Memory B cell (primary cell): ENCODE results near the gene UNK.
A peak's percentile ranks its signal among the peaks of the same experiment; 100 is the strongest.
"Not testable (repeated sequence)": the region's sequence is repeated elsewhere in the genome, so short reads cannot be mapped to it uniquely, and the experiment has no call there.

Source experiments
- ATAC-seq: fragments of 150-1000 bp; cut with Tn5 transposase; 2 replicates; pipeline ENCODE4 v1.10.0; 2021; ENCODE audit warnings: low read depth, mild to moderate bottlenecking, moderate library complexity
- DNase-seq, 2 donors: peaks; one replicate each; pipeline ENCODE4 v3.0.0; 2022; ENCODE audit warnings: low spot score in 2 of 2
- H3K27ac Mint-ChIP-seq: one replicate; pipeline ENCODE4 v1.8.0; 2022; ENCODE audit warnings: mild to moderate bottlenecking, moderate library complexity, mixed read lengths
- H3K27me3 Mint-ChIP-seq: one replicate; pipeline ENCODE4 v1.8.0; 2022; ENCODE audit warnings: mixed read lengths
- H3K36me3 Mint-ChIP-seq: one replicate; pipeline ENCODE4 v1.8.0; 2022; ENCODE audit warnings: mild to moderate bottlenecking, mixed read lengths
- H3K4me1 Mint-ChIP-seq: one replicate; pipeline ENCODE4 v1.8.0; 2022; ENCODE audit warnings: mixed read lengths
- H3K4me3 Mint-ChIP-seq: one replicate; pipeline ENCODE4 v1.8.0; 2022; ENCODE audit warnings: mild to moderate bottlenecking, moderate library complexity, mixed read lengths
- H3K9me3 Mint-ChIP-seq: one replicate; pipeline ENCODE4 v1.8.0; 2022; ENCODE audit warnings: mixed read lengths

Gene UNK

DNA sequence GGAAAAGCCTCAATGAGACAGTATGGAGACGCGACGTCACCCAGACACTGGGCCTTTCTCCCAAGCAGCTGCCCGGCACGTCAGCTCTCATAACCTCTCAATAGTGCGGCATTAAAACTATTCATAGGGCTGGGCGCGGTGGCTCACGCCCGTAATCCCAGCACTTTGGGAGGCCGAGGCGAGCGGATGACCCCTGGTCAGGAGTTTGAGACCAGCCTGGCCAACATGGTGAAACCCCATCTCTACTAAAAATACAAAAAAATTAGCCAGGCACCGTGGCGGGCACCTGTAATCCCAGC lies 67.0 kb downstream of the UNK start:
- H3K4me1 Mint-ChIP-seq, result peaks cover 15% of the 10 kb centered on the region

DNA sequence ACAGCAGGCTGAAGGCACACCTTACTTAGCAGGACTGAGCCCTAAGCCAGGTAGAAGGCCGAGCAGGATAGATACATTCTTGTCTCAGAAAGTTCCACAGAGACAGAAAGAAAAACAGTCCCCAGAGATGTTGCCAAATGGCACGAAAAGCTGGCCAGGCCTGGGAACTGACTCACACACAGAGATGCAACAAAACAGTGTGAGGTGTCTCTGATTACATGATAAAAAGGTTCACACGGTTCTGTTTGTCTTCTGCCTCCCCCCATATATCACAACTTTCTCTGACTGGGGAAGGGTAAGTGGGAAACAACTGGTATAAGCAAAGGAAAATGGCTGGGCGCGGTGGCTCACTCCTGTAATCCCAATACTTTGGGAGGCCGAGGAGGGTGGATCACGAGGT lies 68.8 kb downstream of the UNK start:
- peak overlapping the region; percentile 65 for H3K4me3 Mint-ChIP-seq
- ATAC-seq (no peak), DNase-seq (no peak)
- H3K4me1 Mint-ChIP-seq, result peaks cover 15% of the 10 kb centered on the region
- no peaks in the 10 kb centered on the region for H3K9me3 Mint-ChIP-seq
- H3K27me3 Mint-ChIP-seq, result no peaks in the 10 kb centered on the region
- peaks cover 6% of the 10 kb centered on the region for H3K36me3 Mint-ChIP-seq
- H3K27ac Mint-ChIP-seq, result no peak overlapping the region

More for the DNA sequence above, 67.0 kb downstream of the UNK start:
- not testable (repeated sequence) for H3K9me3 Mint-ChIP-seq, H3K27me3 Mint-ChIP-seq, H3K27ac Mint-ChIP-seq, ATAC-seq, DNase-seq, H3K4me3 Mint-ChIP-seq
- peaks cover 12% of the 10 kb centered on the region for H3K36me3 Mint-ChIP-seq

DNA sequence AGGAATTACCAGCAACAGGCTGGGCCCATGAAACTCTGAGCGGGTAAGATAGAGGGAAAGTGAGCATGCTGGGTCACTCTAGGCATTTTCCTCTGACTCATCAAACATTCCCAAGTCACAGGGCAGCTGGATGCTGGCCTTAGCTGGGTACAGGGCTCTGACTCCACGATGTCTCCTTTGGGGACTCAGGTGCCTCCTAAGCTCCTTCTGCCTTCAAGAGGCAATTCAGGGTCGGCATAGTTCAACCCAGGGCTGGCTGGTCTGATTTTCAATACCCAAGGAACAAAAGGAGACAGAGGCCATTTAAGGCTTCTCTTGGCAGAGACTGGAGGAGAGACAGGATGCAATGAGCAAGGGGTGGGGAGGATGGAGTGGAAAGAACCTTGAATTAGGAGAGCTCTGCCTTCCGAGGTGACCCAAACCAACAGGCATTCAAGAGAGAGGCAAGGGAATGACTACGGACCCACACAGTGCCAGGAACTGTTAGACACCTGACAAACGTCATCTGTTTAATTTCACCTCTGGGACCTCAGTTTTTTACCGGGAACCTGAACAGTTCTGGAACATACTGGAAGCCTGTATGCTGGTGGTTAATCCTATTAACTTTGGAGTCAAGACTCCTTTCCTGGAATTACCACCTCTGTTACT lies 69.6 kb downstream of the UNK start:
- DNase-seq (no peak), ATAC-seq (no peak)
- H3K36me3 Mint-ChIP-seq, result peaks cover 5% of the 10 kb centered on the region
- H3K4me3 Mint-ChIP-seq, result no peak overlapping the region
- no peak overlapping the region for H3K27ac Mint-ChIP-seq
- H3K4me1 Mint-ChIP-seq, result peaks cover 20% of the 10 kb centered on the region
- no peaks in the 10 kb centered on the region for H3K27me3 Mint-ChIP-seq
- no peaks in the 10 kb centered on the region for H3K9me3 Mint-ChIP-seq

DNA sequence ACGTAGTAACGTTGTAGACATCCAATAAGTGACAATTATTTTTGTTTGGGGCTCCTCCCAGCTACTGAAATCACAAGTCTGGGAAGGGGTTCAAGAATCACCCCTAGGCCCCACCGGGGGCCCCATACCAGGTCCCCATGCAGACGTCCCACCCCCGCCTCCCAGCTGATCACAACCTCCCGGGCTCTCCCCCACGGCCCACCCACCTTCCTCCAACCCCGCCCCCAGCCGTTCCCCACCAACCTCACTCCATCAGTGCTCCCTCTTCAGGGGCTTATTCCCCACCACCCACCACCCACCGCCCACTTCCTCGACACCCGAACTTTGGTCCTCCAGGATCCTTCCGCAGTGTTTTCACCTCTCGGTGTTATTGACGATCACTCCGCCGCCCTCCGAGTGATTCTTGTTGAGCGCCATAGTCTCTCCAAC lies 70.3 kb downstream of the UNK start:
- Mint-ChIP-seq H3K27me3 (no peaks in the 10 kb centered on the region), H3K4me1 (peaks cover 21% of the 10 kb centered on the region), H3K4me3 (no peak overlapping the region), H3K27ac (no peak overlapping the region), H3K36me3 (peaks cover under 1% of the 10 kb centered on the region), H3K9me3 (no peaks in the 10 kb centered on the region)
- no peak for DNase-seq
- ATAC-seq, result peak; percentile 0

DNA sequence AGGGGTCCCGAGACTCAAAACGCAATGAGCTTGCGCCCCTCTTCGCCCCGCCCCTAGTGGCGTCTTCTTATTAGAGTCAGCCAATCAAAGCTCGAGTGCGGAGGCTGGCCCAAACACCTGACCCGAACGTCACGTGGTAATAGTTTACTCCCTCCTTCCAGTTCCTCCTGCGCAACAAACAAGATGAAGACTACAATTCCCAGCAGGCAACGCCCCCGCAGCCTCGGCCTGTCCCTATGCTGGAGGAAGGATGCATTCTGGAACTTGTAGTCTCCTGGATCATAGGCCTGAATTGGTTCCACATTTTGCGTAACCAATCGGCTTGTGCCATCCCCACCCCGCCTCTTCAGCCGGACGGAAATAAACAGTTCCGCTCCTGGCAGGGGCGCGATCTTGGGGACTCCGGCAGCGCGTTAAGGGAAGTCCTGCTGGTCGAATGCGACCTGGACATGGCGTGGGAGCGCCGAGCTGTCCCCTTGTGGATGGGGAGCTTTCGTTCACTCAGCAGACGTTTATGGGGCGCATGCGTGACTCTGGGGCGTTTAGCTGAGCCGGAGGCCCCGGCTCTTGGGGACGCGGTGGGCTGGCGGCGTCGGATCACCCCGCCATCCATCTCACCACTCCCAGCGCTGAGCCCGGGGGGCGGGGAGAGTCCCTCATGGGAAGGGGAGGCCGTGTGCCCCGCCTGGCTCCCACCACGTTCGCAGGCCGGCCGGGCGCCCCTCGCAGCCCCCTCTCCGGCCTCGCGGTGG lies 70.9 kb downstream of the UNK start, which contains the start of gene WBP2:
Gene WBP2, minus strand, starts transcription at position 26 of the 752 bp plus-strand sequence. CDS start 38 bp downstream, outside the sequence.
- H3K9me3 Mint-ChIP-seq, result no peaks in the 10 kb centered on the region
- H3K27me3 Mint-ChIP-seq, result no peaks in the 10 kb centered on the region
- no peak within 1 kb of the TSS for H3K4me3 Mint-ChIP-seq
- ATAC-seq, result peak; percentile 80
- peak; percentile 85 to 97 for DNase-seq
- peaks cover 21% of the 10 kb centered on the region for H3K4me1 Mint-ChIP-seq
- H3K36me3 Mint-ChIP-seq, result no peaks in the 10 kb centered on the region
- H3K27ac Mint-ChIP-seq, result no peak within 1 kb of the TSS

DNA sequence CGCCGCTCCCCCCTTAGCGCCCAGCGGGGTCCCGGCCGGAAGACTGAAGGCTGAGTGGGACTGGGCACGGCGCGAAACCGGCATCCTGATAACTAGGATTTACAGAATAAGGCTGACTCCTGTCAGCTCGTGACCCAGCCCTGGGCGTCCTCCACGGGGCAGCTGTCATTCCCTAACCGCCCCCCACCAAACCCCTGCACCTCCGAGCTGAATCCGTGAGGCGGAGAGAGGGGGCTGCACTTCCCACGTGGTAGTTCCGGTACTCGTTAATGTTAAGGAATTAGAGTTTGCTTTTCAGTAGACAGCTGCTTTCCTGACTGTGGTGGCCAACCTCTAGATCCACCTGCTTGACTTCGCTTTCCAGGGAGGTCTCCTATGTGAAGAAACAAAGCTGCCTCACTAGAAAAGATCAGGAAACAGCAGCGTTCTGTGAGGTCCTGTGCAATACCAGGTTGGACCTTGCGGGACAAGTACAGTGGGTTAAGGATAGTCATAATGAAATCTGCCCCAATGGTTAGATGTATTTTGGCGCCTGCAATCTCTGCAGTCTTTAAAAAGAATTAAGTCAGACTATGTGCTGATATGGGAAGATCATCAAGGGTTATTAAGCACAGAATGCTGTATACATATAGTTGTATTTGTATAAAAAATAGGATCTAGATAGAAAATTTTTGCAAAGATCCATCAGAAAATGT lies 71.6 kb downstream of the UNK start:
- DNase-seq, result no peak
- no peak overlapping the region for H3K4me3 Mint-ChIP-seq
- no peak for ATAC-seq
- H3K27ac Mint-ChIP-seq, result no peak overlapping the region
- H3K4me1 Mint-ChIP-seq, result peaks cover 21% of the 10 kb centered on the region
- H3K36me3 Mint-ChIP-seq, result no peaks in the 10 kb centered on the region
- H3K9me3 Mint-ChIP-seq, result no peaks in the 10 kb centered on the region
- H3K27me3 Mint-ChIP-seq, result no peaks in the 10 kb centered on the region

DNA sequence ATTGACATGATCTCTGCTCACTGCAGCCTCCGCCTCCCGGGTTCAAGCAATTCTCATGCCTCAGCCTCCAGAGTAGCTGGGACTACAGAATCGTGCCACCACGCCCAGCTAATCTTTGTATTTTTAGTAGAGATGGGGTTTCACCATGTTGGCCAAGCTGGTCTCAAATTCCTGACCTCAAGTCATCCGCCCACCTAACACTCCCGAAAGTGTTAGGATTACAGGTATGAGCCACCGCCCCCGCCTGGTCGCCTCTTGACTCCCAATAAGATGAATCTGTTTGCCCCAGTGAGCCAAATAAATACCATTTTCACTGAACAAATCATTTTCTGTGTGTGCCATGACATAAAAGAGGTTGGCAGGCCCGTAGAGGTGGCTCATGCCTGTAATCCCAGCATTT lies 74.8 kb downstream of the UNK start:
- DNase-seq, H3K36me3 Mint-ChIP-seq, ATAC-seq, H3K4me3 Mint-ChIP-seq, H3K27me3 Mint-ChIP-seq, H3K9me3 Mint-ChIP-seq: not testable (repeated sequence)
- peak overlapping the region; percentile 81 for H3K27ac Mint-ChIP-seq
- peaks cover 22% of the 10 kb centered on the region for H3K4me1 Mint-ChIP-seq

DNA sequence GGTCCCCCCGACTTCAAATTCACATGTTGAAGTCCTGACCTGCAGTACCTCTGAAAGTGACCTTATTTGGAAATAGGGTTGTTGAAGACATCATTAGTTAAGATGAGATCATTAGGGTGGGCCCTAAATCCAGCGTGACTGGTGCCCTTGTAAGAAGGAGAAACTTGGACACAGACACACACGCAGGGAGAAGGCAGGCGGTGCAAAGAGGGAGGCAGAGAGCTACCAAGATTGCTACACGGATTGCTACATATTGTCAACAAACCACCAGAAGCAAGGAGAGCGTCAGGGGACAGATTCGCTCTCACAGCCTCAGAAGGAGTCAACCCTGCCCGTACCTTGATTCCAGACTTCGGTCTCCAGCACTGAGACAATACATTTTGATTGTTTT lies 77.3 kb downstream of the UNK start:
- no peaks in the 10 kb centered on the region for H3K9me3 Mint-ChIP-seq
- ATAC-seq (no peak), DNase-seq (no peak)
- H3K27ac Mint-ChIP-seq, result peak overlapping the region; percentile 65
- H3K36me3 Mint-ChIP-seq, result no peaks in the 10 kb centered on the region
- no peak overlapping the region for H3K4me3 Mint-ChIP-seq
- H3K4me1 Mint-ChIP-seq, result peaks cover 26% of the 10 kb centered on the region
- H3K27me3 Mint-ChIP-seq, result no peaks in the 10 kb centered on the region

DNA sequence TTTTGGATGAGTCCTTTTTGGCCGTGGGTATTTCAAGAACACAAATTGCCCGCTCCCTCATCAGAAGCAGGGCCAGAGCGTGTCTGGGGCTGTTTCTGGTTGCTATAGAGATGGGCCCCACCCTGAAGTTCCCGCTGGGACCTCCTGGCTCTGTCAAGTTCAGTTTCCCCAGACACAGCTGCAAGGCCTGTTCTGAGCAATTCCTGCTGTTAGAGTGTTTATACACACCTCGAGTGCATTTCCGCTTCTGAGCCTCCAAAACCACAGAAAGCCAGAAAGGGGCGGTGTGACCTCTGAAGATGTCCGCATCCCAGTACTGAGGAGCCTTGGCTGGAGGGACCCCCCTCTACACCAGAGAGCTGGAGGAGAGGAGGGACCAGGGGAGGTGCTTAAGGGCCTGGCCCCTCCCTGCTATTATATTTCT lies 79.9 kb downstream of the UNK start:
- H3K9me3 Mint-ChIP-seq, result no peaks in the 10 kb centered on the region
- H3K4me3 Mint-ChIP-seq, result peak overlapping the region; percentile 52
- H3K27me3 Mint-ChIP-seq, result no peaks in the 10 kb centered on the region
- ATAC-seq (peak; percentile 90), DNase-seq (peak; percentile 55 to 62)
- peaks cover 13% of the 10 kb centered on the region for H3K4me1 Mint-ChIP-seq
- no peaks in the 10 kb centered on the region for H3K36me3 Mint-ChIP-seq
- H3K27ac Mint-ChIP-seq, result peak overlapping the region; percentile 93

DNA sequence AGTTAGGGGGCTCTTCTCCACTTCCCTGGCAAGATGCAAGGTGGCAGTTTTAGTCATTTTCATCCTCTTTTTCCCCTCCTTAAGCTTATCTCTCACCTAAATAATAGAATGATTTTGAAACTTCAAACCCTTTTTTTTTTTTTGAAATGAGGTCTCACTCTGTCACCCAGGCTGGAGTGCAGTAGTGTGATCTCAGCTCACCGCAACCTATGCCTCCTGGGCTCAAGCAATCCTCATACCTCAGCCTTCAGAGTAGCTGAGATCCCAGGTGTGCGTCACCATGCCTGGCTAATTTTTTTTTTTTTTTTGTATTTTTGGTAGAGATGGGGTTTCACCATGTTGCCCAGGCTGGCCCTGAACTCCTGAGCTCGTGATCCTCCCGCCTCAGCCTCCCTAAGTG lies 80.3 kb downstream of the UNK start:
- not testable (repeated sequence) for DNase-seq, H3K9me3 Mint-ChIP-seq, H3K36me3 Mint-ChIP-seq, H3K27me3 Mint-ChIP-seq
- ATAC-seq, result peak; percentile 28
- Mint-ChIP-seq H3K4me1 (peaks cover 13% of the 10 kb centered on the region), H3K27ac (peak overlapping the region; percentile 93), H3K4me3 (peak overlapping the region; percentile 21)

DNA sequence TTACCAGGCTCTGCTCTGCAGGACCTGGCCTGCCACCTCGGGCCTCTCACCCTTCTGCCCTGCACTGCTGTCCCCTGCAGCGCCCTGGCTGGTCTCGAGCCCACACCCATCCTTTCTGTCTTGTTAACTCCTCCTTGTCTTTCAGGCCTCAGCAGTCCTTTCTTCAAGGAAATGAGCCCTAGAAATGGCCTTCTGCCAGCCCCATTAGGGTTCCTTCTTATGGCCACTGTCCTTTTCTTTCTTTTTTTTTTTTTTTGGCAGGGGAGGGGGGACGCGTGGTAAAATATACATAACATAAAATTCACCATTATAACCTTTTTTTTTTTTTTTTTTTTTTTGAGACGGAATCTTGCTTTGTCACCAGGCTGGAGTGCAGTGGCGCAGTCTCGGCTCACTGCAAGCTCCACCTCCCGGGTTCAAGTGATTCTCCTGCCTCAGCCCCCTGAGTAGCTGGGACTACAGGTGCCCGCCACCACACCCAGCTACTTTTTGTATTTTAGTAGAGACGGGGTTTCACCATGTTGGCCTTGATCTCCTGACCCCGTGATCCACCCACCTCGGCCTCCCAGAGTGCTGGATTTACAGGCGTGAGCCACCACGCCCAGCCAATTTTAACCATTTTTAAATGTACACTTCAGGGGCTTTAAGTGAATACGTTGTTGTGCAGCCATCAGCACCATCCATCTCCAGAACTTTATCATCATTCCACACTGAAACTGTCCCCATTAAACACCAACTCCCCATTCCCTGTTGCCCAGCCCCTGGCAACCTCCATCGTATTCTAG lies 81.0 kb downstream of the UNK start:
- H3K36me3 Mint-ChIP-seq, H3K27me3 Mint-ChIP-seq, DNase-seq, H3K4me3 Mint-ChIP-seq, H3K9me3 Mint-ChIP-seq, ATAC-seq: not testable (repeated sequence)
- Mint-ChIP-seq H3K4me1 (peaks cover 13% of the 10 kb centered on the region), H3K27ac (peak overlapping the region; percentile 93)

DNA sequence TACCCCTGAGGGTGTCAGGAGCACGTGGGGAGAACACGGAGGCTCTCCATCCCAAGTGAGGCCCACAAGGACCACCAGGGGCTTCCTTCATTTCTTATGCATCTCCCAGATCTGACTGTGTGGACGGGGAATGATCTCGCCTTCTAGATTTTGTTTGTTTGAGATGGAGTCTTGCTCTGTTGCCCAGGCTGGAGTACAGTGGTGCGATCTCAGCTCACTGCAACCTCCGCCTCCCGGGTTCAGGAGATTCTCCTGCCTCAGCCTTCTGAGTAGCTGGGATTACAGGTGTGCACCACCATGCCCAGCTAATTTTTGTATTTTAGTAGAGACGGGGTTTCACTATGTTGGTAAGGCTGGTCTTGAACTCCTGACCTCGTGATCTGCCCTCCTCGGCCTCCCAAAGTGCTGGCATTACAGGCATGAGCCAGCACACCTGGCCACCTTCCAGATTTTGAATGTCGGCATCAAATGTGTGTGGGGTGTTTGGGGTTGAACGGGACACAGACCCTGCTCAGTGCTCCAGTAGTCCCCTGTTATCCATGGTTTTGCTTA lies 84.2 kb downstream of the UNK start:
- H3K9me3 Mint-ChIP-seq, H3K27me3 Mint-ChIP-seq, ATAC-seq, H3K27ac Mint-ChIP-seq, H3K36me3 Mint-ChIP-seq, H3K4me3 Mint-ChIP-seq, DNase-seq: not testable (repeated sequence)
- peaks cover 11% of the 10 kb centered on the region for H3K4me1 Mint-ChIP-seq

DNA sequence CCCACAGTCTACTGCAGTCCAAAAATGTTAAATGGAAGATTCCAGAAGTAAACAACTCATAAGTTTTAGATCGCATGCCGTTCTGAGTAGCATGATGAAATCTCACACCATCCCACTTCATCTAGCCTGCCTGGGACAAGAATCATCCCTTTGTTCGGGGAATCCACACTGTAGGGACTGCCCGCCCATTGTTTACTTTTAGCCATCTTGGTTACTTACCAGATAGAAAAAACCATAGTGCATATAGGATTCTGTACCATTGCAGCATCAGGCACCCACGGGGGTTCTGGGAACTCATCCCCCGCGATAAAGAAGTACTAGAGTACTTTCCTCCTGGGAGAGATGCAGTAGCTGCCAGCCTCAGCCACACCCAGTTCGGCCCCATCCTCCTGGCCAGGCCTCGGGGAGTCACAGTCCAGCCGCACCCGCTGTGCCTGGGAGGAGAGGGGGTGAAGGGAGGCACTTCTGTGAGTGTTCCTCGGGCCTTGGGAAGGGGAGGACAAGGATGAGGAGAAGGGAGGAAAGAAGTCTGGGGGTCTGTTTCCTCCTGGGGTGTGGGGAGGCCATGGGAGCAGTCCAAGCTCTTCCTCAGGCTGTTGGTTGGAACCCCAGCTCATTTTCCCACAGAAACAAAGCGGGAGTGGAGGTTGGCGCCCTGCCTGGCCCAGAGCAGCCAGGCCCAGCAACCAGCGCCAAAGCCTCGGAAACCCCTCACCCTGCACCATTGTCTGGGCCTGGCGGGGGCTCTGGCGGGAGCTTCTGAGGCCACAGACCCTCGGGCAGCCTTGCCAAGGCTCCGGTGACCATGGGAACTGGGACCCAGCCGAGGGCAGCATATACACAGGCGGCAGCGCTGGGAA lies 84.9 kb downstream of the UNK start:
- no peak for DNase-seq
- H3K4me1 Mint-ChIP-seq, result peaks cover 6% of the 10 kb centered on the region
- no peaks in the 10 kb centered on the region for H3K27me3 Mint-ChIP-seq
- ATAC-seq, result no peak
- H3K27ac Mint-ChIP-seq, result no peak overlapping the region
- H3K9me3 Mint-ChIP-seq, result no peaks in the 10 kb centered on the region
- no peaks in the 10 kb centered on the region for H3K36me3 Mint-ChIP-seq
- no peak overlapping the region for H3K4me3 Mint-ChIP-seq
